WTC11 (cell line): ENCODE results near the gene THBS2. TPM values are rescaled to one million over a fixed set of nuclear protein-coding genes. Genes with fewer than 3 reads are reported as not detected.

Experiments used
- ATAC-seq: fragments of 200-7000 bp; cut with Tn5 transposase; 2 replicates; pipeline ENCODE4 v1.10.0; 2021; ENCODE audit warnings: mild to moderate bottlenecking, moderate library complexity
- CTCF ChIA-PET: fragments of 300-600 bp; sonication (Branson Sonifier 250); formaldehyde crosslinking; loops from one replicate; lab custom pipeline; 2021; ENCODE audit warnings: antibody characterized with exemption; lab: Charles Lee
- POLR2A ChIA-PET: fragments of 350-600 bp; sonication (Branson Sonifier 250); formaldehyde crosslinking; loops from one replicate; lab custom pipeline; 2021; ENCODE audit warnings: antibody characterized with exemption; lab: Charles Lee
- DNase-seq: peaks from one replicate; pipeline ENCODE4 v3.0.0; 2021; ENCODE audit warnings: low spot score
- H3K27ac Mint-ChIP-seq: 2 replicates; pipeline ENCODE4 v1.8.0; 2021; ENCODE audit warnings: mixed read lengths
- H3K27me3 Mint-ChIP-seq: 2 replicates; pipeline ENCODE4 v1.8.0; 2021; ENCODE audit warnings: low read depth, mild to moderate bottlenecking, moderate library complexity, mixed read lengths
- H3K36me3 Mint-ChIP-seq: 2 replicates; pipeline ENCODE4 v1.8.0; 2021; ENCODE audit warnings: mixed read lengths
- H3K4me1 Mint-ChIP-seq: 2 replicates; pipeline ENCODE4 v1.8.0; 2022; ENCODE audit warnings: mixed read lengths
- H3K4me3 Mint-ChIP-seq: 2 replicates; pipeline ENCODE4 v1.8.0; 2021; ENCODE audit warnings: mild to moderate bottlenecking, moderate library complexity, mixed read lengths
- H3K9me3 Mint-ChIP-seq: 2 replicates; pipeline ENCODE4 v1.8.0; 2021; ENCODE audit warnings: mixed read lengths
- AFF4 ChIP-seq: sonication (generic); formaldehyde crosslinking; IDR thresholded peaks from 2 replicates; pipeline ENCODE4 v1.8.1; 2023; ENCODE audit warnings: mild to moderate bottlenecking, missing genetic modification reagents, borderline replicate concordance
- ATF1 ChIP-seq: sonication (generic); formaldehyde crosslinking; IDR thresholded peaks from 2 replicates; pipeline ENCODE4 v1.8.1; 2023; ENCODE audit warnings: mild to moderate bottlenecking, moderate library complexity, missing genetic modification reagents
- CREB1 ChIP-seq: sonication (generic); formaldehyde crosslinking; IDR thresholded peaks from 2 replicates; pipeline ENCODE4 v1.8.0; 2023; ENCODE audit warnings: mild to moderate bottlenecking, missing genetic modification reagents
- E2F1 ChIP-seq: sonication (generic); formaldehyde crosslinking; IDR thresholded peaks from 2 replicates; pipeline ENCODE4 v1.8.0; 2022; ENCODE audit warnings: mild to moderate bottlenecking, missing genetic modification reagents
- GRHL2 ChIP-seq: fragments of 250-450 bp; sonication (Bioruptor Pico); IDR thresholded peaks from 2 replicates; pipeline ENCODE4 v1.8.0; 2022; ENCODE audit warnings: mild to moderate bottlenecking, moderate library complexity; ENCODE audit not compliant: insufficient replicate concordance, severe bottlenecking
- GTF2I ChIP-seq: fragments of 250-450 bp; sonication (Bioruptor Pico); conservative IDR thresholded peaks from 2 replicates; pipeline ENCODE4 v1.4.0; 2021; ENCODE audit warnings: mild to moderate bottlenecking
- MYBL2 ChIP-seq: sonication (generic); formaldehyde crosslinking; IDR thresholded peaks from 2 replicates; pipeline ENCODE4 v1.8.1; 2023; ENCODE audit warnings: mild to moderate bottlenecking, moderate library complexity, missing genetic modification reagents
- SOX15 ChIP-seq: fragments of 250-450 bp; sonication (Bioruptor Pico); IDR thresholded peaks from 2 replicates; pipeline ENCODE4 v1.9.0; 2021; ENCODE audit warnings: mild to moderate bottlenecking
- SP1 ChIP-seq: sonication (generic); formaldehyde crosslinking; conservative IDR thresholded peaks from 2 replicates; pipeline ENCODE4 v1.8.1; 2022; ENCODE audit warnings: missing genetic modification reagents
- TEAD1 ChIP-seq: sonication (generic); formaldehyde crosslinking; IDR thresholded peaks from 2 replicates; pipeline ENCODE4 v1.8.0; 2022; ENCODE audit warnings: mild to moderate bottlenecking, missing genetic modification reagents
- TEAD4 ChIP-seq: sonication (generic); formaldehyde crosslinking; IDR thresholded peaks from 2 replicates; pipeline ENCODE4 v1.8.0; 2022; ENCODE audit warnings: mild to moderate bottlenecking, missing genetic modification reagents
- TP53 ChIP-seq: sonication (generic); formaldehyde crosslinking; IDR thresholded peaks from 2 replicates; pipeline ENCODE4 v1.8.1; 2023; ENCODE audit warnings: mild to moderate bottlenecking, missing genetic modification reagents
- ZNF138 ChIP-seq: sonication (generic); formaldehyde crosslinking; conservative IDR thresholded peaks from 2 replicates; pipeline ENCODE4 v1.8.1; 2022; ENCODE audit warnings: mild to moderate bottlenecking, moderate library complexity, missing genetic modification reagents
- total RNA-seq: library from RNA; stranded (reverse); gene quantifications from 3 replicates; pipeline ENCODE4 v1.2.3, GENCODE V29; 2021
- TF ChIP-seq, protein P1 (sequence below): sonication (generic); formaldehyde crosslinking; IDR thresholded peaks from 2 replicates; pipeline ENCODE4 v1.8.1; 2023; ENCODE audit warnings: mild to moderate bottlenecking, moderate library complexity, missing genetic modification reagents
- TF ChIP-seq, protein P2 (sequence below): fragments of 250-450 bp; sonication (Bioruptor Pico); IDR thresholded peaks from 2 replicates; pipeline ENCODE4 v1.9.0; 2021; ENCODE audit warnings: moderate library complexity, mild to moderate bottlenecking, inconsistent platforms, borderline replicate concordance
- TF ChIP-seq, protein P3 (sequence below): sonication (generic); formaldehyde crosslinking; conservative IDR thresholded peaks from 2 replicates; pipeline ENCODE4 v1.8.1; 2023; ENCODE audit warnings: mild to moderate bottlenecking, low read depth, missing genetic modification reagents, moderate library complexity

The THBS2 gene
- total RNA-seq, 1 experiment from 2014 or later: 40.3 TPM

GRCh38 chr6:169229615-169230321 lies 23.9 kb downstream of the THBS2 start:
- TF ChIP-seq, protein P1, sequence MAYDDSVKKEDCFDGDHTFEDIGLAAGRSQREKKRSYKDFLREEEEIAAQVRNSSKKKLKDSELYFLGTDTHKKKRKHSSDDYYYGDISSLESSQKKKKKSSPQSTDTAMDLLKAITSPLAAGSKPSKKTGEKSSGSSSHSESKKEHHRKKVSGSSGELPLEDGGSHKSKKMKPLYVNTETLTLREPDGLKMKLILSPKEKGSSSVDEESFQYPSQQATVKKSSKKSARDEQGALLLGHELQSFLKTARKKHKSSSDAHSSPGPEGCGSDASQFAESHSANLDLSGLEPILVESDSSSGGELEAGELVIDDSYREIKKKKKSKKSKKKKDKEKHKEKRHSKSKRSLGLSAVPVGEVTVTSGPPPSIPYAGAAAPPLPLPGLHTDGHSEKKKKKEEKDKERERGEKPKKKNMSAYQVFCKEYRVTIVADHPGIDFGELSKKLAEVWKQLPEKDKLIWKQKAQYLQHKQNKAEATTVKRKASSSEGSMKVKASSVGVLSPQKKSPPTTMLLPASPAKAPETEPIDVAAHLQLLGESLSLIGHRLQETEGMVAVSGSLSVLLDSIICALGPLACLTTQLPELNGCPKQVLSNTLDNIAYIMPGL (CRISPR knock-in tag): no peak
- TF ChIP-seq, protein P2, sequence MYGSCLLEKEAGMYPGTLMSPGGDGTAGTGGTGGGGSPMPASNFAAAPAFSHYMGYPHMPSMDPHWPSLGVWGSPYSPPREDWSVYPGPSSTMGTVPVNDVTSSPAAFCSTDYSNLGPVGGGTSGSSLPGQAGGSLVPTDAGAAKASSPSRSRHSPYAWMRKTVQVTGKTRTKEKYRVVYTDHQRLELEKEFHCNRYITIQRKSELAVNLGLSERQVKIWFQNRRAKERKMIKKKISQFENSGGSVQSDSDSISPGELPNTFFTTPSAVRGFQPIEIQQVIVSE: no peak
- DNase-seq (no peak), ATAC-seq (no peak)
- Mint-ChIP-seq H3K9me3 (peaks cover 15% of the 10 kb centered on the region), H3K4me3 (no peak overlapping the region), H3K4me1 (no peaks in the 10 kb centered on the region), H3K27me3 (no peaks in the 10 kb centered on the region), H3K36me3 (peaks cover 73% of the 10 kb centered on the region), H3K27ac (no peak overlapping the region)
- CTCF ChIA-PET: no interaction called here
- POLR2A ChIA-PET: no interaction called here

GRCh38 chr6:169227116-169227515 lies 26.5 kb downstream of the THBS2 start:
- Mint-ChIP-seq H3K36me3 (peaks cover 79% of the 10 kb centered on the region), H3K27ac (no peak overlapping the region), H3K9me3 (peaks cover 8% of the 10 kb centered on the region), H3K4me1 (no peaks in the 10 kb centered on the region), H3K27me3 (no peaks in the 10 kb centered on the region), H3K4me3 (no peak overlapping the region)
- CTCF ChIA-PET: interaction anchor here (0.6 to 1.1 kb wide), 2 partner anchors 14 to 42 kb away, joined by 3 read pairs; no protein-coding TSS in a partner anchor
- DNase-seq (no peak), ATAC-seq (no peak)
- POLR2A ChIA-PET: no interaction called here
- TF ChIP-seq ZNF138 (CRISPR knock-in tag) (no peak), GRHL2 (CRISPR knock-in tag) (no peak), TEAD4 (CRISPR knock-in tag) (no peak), CREB1 (CRISPR knock-in tag) (no peak), MYBL2 (CRISPR knock-in tag) (no peak), SP1 (no peak), TP53 (CRISPR knock-in tag) (no peak), TEAD1 (no peak), SOX15 (CRISPR knock-in tag) (no peak), AFF4 (CRISPR knock-in tag) (no peak), ATF1 (CRISPR knock-in tag) (no peak), E2F1 (CRISPR knock-in tag) (no peak), GTF2I (CRISPR knock-in tag) (no peak)
- TF ChIP-seq, protein P3, sequence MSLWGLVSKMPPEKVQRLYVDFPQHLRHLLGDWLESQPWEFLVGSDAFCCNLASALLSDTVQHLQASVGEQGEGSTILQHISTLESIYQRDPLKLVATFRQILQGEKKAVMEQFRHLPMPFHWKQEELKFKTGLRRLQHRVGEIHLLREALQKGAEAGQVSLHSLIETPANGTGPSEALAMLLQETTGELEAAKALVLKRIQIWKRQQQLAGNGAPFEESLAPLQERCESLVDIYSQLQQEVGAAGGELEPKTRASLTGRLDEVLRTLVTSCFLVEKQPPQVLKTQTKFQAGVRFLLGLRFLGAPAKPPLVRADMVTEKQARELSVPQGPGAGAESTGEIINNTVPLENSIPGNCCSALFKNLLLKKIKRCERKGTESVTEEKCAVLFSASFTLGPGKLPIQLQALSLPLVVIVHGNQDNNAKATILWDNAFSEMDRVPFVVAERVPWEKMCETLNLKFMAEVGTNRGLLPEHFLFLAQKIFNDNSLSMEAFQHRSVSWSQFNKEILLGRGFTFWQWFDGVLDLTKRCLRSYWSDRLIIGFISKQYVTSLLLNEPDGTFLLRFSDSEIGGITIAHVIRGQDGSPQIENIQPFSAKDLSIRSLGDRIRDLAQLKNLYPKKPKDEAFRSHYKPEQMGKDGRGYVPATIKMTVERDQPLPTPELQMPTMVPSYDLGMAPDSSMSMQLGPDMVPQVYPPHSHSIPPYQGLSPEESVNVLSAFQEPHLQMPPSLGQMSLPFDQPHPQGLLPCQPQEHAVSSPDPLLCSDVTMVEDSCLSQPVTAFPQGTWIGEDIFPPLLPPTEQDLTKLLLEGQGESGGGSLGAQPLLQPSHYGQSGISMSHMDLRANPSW (CRISPR knock-in tag): no peak
